Stimulated activated CD4-positive, alpha-beta T cell treated with anti-CD3 and anti-CD28 coated beads, TNF-alpha, amount 100 ng/mL, for 4 hours (primary cell): ENCODE measurements around the gene DCAF8.
"Not testable (repeated sequence)": the region's sequence is repeated elsewhere in the genome, so short reads cannot be mapped to it uniquely, and the experiment has no call there.

Experiments
- DNase-seq, 3 experiments: peaks; one replicate each; pipeline ENCODE4 v3.0.0-alpha.2; 2020; ENCODE audit warnings: low read depth in 3 of 3

DCAF8 gene

DNA sequence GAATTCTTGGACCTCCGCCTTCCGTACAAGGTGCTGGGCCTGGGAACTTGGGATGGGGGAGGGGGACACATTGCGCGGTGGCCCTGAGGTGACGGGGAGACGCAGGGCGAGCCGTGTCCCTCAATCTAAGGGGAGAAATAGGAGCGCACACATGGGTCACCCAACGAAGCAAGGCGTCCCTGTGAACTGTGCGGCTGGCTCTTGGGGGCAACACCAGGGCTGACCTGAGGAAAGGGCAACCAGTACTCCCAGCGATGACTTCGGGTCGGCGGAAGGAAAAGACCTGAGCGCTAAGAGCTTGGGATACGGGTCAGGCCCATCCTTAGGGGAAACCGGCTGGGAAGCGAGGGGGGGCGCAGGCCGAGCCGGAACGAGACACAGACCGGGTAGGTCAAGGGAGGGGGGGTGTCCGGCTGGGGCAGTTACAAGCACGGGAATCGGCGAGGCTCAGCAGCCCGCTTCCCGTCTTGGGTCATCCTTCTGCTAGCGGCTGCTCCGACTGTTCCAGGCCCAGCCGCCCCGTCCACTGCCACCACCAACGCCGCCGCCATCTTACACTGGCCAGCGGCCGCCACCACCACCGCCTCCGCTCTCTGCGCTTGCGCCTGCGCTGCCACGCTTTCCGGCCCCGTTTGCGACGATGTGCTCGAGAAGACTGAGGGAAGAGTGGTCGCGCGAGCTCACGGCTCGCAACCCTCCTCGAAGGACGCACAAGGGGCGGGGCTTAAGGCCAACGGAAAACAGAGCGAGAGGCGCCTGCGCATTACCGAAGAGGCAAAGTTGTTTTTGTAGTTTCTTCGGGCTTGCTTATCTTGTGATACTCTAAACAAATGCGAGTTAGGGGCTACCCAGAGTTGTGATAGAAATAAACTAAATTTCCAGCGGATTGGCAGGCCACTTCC lies at the start of gene DCAF8:
Gene DCAF8 (minus strand): TSS at position 657 of the 902 bp plus-strand sequence. CDS start 18,541 bp downstream, outside the sequence.
- DNase-seq: peak; percentile 92 to 95 (median 94)

DNA sequence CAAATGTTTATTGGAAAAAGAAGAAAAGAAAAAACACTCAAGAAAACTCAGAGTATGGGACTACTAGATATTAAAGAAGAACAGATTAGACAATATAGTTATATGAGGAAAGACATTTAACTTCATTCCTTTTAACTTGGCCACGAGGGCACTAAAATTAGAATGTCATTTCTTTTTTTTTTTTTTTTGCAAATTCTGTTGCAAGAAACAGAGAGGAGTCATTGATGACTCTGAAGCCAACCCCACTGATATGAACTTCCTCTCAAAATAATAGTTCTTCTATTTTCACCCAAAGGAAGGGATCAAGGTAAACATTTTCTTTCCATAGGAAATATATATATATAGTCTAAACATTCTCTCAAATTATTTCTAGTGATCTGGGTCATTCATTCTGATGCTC lies 47.2 kb upstream of the DCAF8 start:
- DNase-seq: no peak

DNA sequence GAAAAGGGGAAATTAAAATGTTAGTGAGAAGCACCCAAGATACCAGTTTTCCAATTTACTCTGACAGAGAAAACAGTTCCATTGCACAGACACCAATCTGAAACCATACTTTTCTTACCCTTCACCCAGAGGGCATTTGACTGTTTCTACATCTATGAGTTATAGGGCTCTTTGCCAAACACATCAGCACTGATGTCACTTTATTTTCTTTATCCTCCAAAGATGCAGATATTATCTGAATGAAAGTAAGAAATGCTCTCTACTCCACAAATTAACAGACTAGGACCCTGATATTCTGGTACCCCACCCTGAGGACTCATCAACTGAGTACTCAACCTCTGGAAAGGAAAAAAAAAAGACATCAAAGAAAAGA lies 46.8 kb upstream of the DCAF8 start:
- no peak for DNase-seq

DNA sequence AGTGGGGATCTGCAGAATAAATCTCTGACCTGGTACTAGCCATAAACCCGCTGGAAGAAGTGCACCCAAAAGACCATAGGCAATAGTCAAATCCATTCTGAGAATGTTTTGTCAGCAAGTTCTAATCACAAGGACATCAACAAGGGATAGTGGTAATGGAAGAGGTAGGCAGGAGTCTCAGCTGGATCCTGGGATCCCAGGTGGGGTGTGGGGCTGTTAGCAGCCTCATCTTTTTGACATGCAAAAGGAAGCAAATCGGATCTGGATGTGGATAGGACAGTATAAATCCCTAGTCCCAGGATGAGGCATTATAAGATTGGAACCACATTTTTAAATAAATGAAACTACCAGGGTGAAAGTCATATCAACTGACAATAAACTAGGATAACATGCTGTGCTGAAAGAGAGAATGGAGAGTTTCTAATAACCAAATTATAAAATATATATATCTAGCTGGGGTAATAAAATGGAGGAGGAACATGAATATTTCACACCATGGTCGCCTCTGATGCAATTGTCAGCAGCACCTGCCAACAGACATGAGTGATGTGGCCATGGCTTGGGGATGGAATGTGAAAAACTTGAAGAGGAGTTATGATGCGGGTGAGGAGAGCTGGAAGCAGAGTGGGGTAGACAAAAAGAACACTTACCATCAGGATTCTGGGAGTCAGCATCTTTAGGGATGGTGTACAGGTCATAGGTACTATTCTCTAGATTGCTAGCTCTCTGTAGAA lies 46.3 kb upstream of the DCAF8 start:
- no peak for DNase-seq

DNA sequence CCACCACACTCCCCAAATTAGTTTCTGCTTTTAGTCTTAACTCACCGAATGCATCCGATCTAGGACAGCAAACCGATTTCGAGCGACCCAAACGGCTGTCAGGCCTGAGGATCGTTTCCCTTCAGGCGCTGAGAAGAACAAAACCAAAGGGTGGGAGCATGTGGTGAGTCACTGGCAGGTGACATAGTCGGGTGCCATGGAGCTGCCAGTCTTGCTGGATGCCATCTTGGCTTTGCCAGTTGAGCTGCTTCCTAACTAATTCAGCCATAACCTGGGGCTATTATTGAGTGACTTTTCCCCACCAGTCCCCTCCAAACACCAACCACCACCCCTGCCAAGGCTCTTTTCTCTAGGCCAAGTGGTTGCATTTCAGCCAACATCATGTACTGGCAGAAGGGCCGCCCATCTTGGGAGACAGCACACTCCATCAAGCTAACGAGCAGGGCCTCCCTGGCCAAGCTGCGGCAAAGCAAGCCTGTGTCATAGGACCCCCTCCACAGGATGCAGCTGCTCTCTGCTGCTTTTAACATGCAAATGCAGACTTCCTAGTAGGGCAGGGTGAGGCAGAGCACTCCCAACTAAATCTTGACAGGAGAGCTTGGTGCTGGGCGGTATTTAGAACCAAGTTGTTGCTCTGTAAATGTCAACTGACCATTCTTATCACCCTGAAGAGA lies 44.9 kb upstream of the DCAF8 start:
- DNase-seq: no peak

DNA sequence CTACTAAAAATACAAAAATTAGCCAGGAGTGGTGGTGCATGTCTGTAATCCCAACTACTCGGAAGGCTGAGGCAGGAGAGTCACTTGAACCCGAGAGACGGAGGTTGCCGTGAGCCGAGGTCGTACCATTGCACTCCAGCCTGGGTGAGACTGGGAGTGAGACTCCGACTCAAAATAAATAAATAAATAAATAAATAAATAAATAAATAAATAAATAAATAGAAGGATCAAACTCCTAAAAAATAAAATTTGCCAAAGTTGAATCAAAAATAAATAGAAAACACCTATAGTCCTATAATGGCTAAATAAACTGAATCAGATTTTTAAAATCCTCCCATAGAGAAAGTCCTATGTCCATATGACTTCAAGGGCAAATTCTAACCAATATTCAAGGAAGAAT lies 37.8 kb upstream of the DCAF8 start:
- DNase-seq: no peak

DNA sequence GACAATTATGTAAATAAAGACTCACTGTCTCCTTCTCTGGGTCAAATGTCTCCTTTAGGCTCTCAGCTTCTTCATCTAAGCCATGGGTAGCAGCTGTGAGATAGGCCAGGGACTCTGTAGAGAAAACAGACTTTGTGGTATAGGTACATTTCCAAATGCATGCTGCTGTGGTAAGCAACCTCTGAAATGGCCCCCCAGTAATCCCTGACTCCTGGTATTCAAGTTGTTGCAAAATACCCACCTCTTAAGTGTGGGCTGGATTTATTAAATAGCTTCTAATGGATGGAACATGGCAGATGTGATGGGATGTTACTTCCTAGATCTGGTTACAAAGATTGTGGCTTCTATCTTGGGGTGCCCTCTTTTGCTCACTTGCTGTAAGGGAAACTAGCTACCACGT lies 33.7 kb upstream of the DCAF8 start:
- DNase-seq: no peak

DNA sequence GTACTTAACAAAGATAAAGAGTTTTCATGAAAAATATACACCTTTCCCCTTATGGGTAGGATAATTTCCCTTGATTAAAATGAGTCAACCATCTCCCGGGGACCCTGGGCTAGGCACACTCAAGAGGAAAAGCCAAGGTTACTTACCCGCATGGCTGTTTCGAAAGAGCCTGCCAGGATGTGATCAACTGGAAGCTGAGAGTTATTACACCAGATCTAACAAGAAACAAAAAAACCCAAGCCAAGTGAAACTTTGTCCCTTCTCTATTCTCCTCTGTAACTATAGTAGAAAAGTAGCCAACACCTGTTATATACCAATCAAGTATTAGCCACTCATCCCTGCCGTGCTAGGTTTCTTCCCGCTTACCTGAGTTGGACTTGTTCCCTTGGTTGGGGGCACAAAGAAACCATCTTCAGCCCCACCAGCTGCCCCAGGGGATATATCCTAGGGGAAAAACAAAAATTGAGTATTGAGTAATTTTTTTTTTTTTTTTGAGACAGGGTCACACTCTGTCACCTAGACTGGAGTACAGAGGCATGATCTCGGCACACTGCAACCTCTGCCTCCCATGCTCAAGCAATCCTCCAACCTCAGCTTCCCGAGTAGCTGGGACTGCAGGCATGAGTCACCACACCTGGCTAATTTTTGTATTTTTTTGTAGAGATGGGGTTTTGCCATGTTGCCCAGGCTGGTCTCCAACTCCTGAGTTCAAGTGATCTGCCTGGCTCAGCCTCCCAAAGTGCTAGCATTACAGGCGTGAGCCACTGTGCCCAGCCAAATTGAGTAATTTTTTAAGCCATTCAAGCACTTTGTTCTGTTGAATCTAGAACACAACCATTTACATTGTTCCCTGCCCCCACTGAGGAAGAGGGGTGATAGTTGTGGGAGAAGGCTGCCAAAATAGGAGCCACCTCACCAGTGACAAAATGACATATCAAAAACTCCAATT lies 30.9 kb upstream of the DCAF8 start:
- DNase-seq: no peak

DNA sequence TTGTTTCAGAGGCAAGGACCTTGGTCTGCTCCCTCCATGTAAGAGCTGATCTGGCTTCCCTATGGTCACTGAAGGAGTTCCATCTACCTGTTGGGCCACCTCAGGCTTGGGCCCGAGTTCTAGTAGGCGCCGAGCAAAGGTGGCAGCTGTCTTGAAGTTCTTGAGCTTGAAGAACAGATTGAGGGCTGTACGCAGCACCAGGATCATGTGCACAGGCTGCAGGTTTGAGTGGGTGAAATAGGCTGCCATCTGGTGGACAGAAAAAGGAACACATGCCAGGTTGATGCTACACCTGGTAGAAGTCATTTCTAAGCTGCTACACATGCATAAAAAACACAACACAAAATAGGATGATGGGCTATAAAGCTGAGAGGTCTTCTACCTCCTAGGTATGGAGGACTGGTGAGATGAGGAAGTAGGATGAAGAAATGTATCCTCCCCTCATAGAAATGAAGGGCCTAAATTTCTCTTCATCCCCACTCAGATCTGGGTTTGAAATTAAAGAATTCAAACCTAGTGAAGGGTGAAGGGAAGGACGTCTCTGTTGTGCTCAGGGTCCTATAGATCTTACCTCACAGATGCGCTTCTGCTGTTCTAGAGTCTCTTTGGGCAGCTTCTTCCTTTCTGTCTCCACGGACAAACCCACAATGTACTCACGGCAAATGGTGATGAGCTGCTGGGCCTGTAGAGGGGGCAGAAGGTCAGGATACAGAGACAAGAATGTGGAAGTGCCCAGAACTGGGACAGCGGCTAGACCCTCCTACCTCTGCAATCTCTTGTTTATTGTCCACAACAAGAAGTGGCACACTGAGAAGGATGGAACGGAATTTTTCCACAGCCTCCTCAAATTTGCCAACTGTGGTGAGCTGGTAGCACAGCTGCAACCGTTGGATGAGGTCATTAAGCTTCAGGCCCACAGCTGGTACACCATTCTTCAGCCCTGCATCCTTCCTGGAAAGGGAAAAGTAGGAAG lies 29.2 kb upstream of the DCAF8 start:
- DNase-seq: peak in 2 of 3 experiments; percentile 31 to 52

DNA sequence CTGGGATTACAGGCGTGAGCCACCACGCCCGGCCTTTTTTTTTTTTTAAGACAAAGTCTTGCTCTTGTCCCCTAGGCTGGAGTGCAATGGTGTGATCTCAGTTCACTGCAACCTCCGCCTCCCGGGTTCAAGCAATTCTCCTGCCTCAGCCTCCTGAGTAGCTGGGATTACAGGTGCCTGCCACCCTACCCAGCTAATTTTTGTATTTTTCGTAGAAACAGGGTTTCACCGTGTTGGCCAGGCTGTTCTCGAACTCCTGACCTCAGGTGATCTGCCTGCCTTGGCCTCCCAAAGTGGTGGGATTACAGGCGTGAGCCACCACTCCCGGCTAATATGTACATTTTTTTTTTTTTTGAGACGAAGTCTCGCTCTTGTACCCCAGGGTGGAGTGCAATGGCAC lies 25.4 kb upstream of the DCAF8 start:
- not testable (repeated sequence) for DNase-seq

DNA sequence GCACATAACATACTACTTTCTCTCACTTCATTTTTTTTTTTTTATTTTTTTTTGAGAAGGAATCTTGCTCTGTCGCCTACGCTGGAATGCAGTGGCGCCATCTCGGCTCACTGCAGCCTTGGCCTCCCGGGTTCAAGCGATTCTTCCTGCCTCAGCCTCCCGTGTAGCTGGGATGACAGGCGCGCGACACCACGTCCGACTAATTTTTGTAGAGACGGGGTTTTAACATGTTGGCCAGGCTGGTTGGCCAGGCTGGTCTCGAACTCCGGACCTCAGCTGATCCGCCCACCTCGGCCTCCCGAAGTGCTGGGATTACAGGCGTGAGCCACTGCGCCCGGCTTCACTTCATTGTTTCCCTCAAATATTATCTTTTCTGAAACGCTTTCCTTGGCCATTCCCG lies 23.2 kb upstream of the DCAF8 start:
- no peak for DNase-seq

DNA sequence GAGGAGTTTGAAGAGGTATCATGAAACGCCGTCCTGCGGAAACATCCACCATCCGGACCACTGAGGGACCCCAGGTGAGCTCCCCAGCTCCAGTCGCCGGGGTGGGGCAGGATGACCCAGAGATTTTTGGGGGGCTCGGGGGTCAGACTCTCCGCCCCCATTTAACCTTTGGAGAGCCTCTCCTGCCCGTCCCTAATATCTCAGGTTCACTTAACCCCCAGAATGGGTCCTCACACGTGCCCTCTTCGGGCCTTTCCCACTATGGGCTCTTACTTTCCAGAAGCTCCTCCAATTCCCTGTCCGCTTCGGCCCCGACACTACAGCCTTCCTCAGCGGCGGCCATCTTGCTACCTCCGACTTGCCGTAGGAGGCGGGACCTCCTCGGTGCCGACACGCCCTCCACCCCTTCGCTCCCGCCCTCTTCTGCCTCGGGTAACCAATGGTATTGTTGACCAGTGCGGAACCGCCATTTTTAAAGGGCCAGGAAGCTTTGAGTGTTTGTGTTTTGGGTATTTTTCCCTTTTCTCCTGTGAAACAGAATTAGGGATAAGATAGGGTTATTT lies 22.5 kb upstream of the DCAF8 start, which contains the start of gene PEX19:
Gene PEX19 (minus strand): TSS at position 352 of the 563 bp plus-strand sequence. CDS start 9 bp downstream, at position 343.
- peak; percentile 85 to 87 (median 87) for DNase-seq

DNA sequence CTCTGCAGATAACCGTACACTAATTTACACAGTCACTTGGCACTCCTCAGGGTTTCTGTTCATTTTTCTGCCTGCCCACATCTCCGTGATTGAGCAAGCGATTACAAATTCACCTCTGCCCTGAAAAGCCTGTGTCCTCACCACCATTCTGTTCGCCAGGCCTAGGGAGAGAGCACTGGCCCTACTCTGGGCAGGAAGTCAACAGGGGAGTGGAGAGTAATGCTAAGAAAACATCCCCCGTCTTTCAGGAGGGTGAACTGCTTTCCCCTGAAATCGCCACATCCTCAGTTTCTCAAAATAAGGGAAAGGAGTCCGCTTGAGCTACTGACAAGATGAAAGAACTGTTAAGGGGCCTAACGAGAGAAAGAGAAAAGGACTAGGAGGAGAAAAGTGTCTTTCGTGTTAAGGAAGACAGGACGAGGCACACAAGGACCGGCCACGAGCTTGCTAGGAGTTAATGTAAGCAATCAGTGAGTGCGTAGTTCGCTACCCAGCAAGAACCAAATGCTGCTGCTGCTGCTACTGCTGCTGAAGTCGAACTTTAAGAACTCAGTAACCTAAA lies 22.0 kb upstream of the DCAF8 start:
- DNase-seq: no peak

DNA sequence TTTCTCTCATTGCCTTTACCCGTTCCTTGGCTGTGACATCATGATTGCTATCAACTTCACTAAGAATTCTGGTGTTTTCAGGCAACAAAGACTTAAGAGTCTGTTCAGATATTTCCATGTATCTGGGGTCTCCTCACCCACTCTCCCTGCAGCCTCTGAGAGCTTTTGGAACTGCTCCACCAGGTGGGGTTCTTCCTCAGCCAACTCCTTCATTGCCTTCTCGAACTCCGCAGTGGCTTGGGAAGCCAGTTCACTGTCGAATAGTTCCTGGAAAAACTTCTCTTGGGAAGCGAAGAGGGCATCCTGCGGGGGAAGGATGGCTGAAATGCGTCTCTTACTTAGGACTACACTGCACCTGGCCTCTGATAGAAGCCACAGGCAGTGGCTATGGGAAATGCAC lies 20.5 kb upstream of the DCAF8 start:
- DNase-seq: no peak

DNA sequence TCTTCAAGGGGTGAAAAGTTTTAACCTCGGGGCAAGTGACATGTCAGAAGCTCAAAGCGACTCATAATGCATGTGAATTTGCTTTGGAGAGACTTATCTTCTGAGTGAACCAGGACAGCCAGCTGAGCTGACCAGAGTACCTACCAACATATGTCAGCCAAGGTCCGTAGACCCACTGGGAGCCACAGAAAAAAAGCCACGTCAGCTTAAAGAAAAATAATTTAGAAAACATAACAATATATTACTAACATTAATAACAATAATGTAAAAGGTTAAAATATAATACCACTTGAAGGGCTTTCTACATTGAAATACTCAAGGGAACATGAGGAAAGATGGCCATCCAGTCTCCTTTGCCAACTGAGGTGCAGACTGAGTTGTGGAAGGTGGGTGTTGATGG lies 15.6 kb upstream of the DCAF8 start:
- DNase-seq: no peak

DNA sequence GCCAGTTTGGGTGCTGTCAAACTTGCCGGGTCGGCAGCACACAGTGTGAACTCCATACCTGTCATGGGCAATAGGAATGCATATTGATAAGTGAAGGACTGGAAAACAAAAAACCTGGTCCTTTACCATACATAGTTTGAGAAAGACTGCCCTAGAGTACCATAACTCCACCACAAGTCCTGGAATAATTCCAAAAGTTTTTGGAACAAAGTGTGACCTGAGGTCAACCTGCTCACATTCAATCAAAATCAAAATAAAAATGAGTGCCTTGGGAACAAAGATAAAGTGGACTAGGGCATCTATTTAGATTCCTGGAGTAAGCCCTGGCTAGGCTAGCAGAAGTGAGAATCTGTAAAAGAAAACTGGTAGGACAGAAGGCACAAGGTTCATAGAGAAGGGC lies 15.0 kb upstream of the DCAF8 start:
- no peak for DNase-seq

DNA sequence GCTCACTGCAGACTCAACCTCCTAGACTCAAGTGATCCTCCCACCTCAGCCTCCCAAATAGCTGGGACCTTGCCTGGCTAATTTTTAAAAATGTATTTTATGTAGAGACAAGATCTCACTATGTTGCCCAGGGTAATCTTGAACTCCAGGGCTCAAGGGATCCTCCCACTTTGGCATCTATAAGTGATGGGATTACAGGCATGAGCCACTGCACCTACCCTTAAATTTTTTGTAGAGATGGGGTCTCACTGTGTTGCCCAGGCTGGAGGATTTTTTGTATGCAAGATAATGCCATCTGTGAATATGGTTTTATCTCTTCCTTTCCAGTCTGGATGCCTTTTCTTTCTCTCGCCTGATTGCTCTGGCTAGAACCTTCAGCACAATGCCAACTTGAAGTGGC lies 8.7 kb upstream of the DCAF8 start:
- DNase-seq: no peak

DNA sequence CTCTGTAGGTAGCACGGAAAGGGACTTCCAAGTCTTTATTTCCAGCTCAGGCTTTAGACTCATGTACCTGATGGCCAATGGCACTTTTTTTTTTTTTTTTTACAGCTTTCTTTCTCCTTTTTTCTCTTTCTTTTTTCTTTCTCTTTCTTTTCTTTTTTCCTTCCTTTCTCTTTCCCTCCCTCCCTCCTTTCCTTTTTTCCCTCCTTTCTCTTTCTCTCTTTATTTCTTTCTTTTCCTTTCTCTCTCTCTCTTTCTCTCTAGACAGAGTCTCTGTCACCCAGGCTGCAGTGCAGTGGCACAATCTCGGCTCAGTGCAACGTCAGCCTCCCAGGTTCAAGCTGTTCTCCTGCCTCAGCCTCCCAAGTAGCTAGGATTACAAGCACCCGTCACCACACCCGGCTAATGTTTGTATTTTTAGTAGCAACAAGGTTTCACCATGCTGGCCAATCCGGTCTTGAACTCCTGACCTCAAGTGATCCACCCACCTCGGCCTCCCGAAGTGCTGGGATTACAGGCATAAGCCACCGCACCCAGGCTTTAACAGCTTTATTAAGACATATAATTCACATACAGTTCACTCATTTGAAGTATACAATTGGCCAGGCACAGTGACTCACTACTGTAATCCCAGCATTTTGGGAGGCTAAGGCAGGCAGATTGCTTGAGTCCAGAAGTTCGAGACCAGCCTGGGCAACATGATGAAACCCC lies 5.1 kb upstream of the DCAF8 start:
- no peak for DNase-seq
